HepG2 (cell line): ENCODE results near the gene CITED2. TPM values are rescaled to one million over a fixed set of nuclear protein-coding genes. Genes with fewer than 3 reads are reported as not detected.

Experiments
- ATAC-seq: fragments of 200-7000 bp; cut with Tn5 transposase; 3 replicates; pipeline ENCODE4 v1.9.1; 2020; ENCODE audit warnings: mild to moderate bottlenecking, moderate library complexity
- BruUV-seq: library from RNA; stranded (reverse); fragments of 400-500 nt; replicated peaks from 2 replicates; lab custom pipeline; 2021; lab: Mats Ljungman, UMichigan
- CTCF ChIA-PET: fragments of 300-600 bp; formaldehyde crosslinking; extraction: SDS; loops from one replicate; lab custom pipeline; 2021; ENCODE audit warnings: low total read pairs, inconsistent platforms, low intra/inter-chr PET ratio; lab: Yijun Ruan, JAX
- POLR2A ChIA-PET: fragments of 350-600 bp; sonication (Branson Sonifier 250); formaldehyde crosslinking; loops from one replicate; lab custom pipeline; 2020; ENCODE audit warnings: antibody characterized with exemption, inconsistent platforms; lab: Yijun Ruan, JAX
- DNase-seq: peaks from one replicate; pipeline ENCODE4 v3.0.0-alpha.2; 2015; ENCODE audit warnings: low spot score
- FAIRE-seq: peaks from 3 replicates; lab custom pipeline; 2011; peaks lifted over from hg19 to GRCh38; lab: Jason Lieb, UNC
- H2AFZ ChIP-seq: one replicate; pipeline ENCODE4 v1.6.1; 2011; ENCODE audit warnings: low read length, inconsistent platforms
- H3K27ac ChIP-seq: fragments of 300-600 bp; 3 replicates; pipeline ENCODE4 v1.8.0; 2011; ENCODE audit warnings: mixed run types, mild to moderate bottlenecking, mixed read lengths, low read length, inconsistent platforms; ENCODE audit not compliant: insufficient read depth; ENCODE audit errors: extremely low read length
- H3K27me3 ChIP-seq, 2 experiments: fragments of 200-600 bp in 1 of 2; 2 replicates in 1 of 2; 3 replicates in 1 of 2; pipeline versions ENCODE4 v1.6.0 to v1.8.0; 2011; ENCODE audit warnings: low read length in 2 of 2, mild to moderate bottlenecking in 2 of 2, moderate library complexity in 2 of 2, inconsistent platforms in 1 of 2; ENCODE audit not compliant: insufficient read depth in 2 of 2, control insufficient read depth in 1 of 2
- H3K36me3 ChIP-seq, 2 experiments: fragments of 200-600 bp in 1 of 2; replicated peaks in 1 of 2; 2 replicates in 1 of 2; 3 replicates in 1 of 2; pipeline versions ENCODE4 v1.5.1 to v1.8.0; 2011; ENCODE audit warnings: low read length in 2 of 2, inconsistent platforms in 1 of 2; ENCODE audit not compliant: insufficient read depth in 2 of 2, control insufficient read depth in 1 of 2
- H3K4me1 ChIP-seq: 2 replicates; pipeline ENCODE4 v1.5.1; 2012; ENCODE audit warnings: low read length, inconsistent platforms; ENCODE audit not compliant: insufficient read depth
- H3K4me2 ChIP-seq: 2 replicates; pipeline ENCODE4 v1.6.0; 2011; ENCODE audit warnings: low read depth, low read length, inconsistent platforms
- H3K4me3 ChIP-seq, 3 experiments: fragments of 200-600 bp in 1 of 3; sonication (generic), shearing (Covaris generic) in 1 of 3; replicated peaks in 1 of 3; 2 replicates each; pipeline ENCODE4 v1.5.1; 2011 to 2016; ENCODE audit warnings: low read length in 3 of 3, inconsistent platforms in 2 of 3, low read depth in 2 of 3, mild to moderate bottlenecking in 2 of 3, control low read depth in 1 of 3, mixed read lengths in 1 of 3; ENCODE audit not compliant: insufficient read depth in 1 of 3
- H3K79me2 ChIP-seq: one replicate; pipeline ENCODE4 v1.6.1; 2011; ENCODE audit warnings: low read length, inconsistent platforms; ENCODE audit not compliant: insufficient read depth
- H3K9ac ChIP-seq: 2 replicates; pipeline ENCODE4 v1.6.0; 2011; ENCODE audit warnings: mild to moderate bottlenecking, low read depth, low read length, inconsistent platforms; ENCODE audit not compliant: insufficient read depth
- H3K9me3 ChIP-seq: 2 replicates; pipeline ENCODE4 v1.5.1; 2012; ENCODE audit warnings: mild to moderate bottlenecking, low read length
- H4K20me1 ChIP-seq: 2 replicates; pipeline ENCODE4 v1.6.0; 2011; ENCODE audit warnings: inconsistent platforms, mild to moderate bottlenecking, low read length, moderate library complexity; ENCODE audit not compliant: insufficient read depth
- AFF4 ChIP-seq: sonication (generic); formaldehyde crosslinking; IDR thresholded peaks from 2 replicates; pipeline ENCODE4 v1.4.0; 2020; ENCODE audit warnings: missing genetic modification reagents
- CC2D1A ChIP-seq: sonication (generic); formaldehyde crosslinking; IDR thresholded peaks from 2 replicates; pipeline ENCODE4 v1.8.1; 2023; ENCODE audit warnings: mild to moderate bottlenecking, missing genetic modification reagents
- CREB1 ChIP-seq, 2 experiments: fragments of 450-650 bp in 1 of 2; IDR thresholded peaks; 2 replicates each; pipeline ENCODE4 v1.6.1; 2016 to 2017; ENCODE audit warnings: control low read depth in 1 of 2, mild to moderate bottlenecking in 1 of 2, missing compliant biosample characterization in 1 of 2, missing genetic modification characterization in 1 of 2
- EED ChIP-seq: sonication (generic); formaldehyde crosslinking; IDR thresholded peaks from 2 replicates; pipeline ENCODE4 v1.5.0; 2020; ENCODE audit warnings: mild to moderate bottlenecking, missing genetic modification reagents
- NBN ChIP-seq: fragments of 450-650 bp; conservative IDR thresholded peaks from 2 replicates; pipeline ENCODE4 v1.6.1; 2017
- NR3C1 ChIP-seq: sonication (generic); formaldehyde crosslinking; IDR thresholded peaks from 2 replicates; pipeline ENCODE4 v1.4.0; 2020; ENCODE audit warnings: missing genetic modification reagents
- SNAPC5 ChIP-seq: sonication (generic); formaldehyde crosslinking; IDR thresholded peaks from 2 replicates; pipeline ENCODE4 v1.8.1; 2023; ENCODE audit warnings: mild to moderate bottlenecking, missing genetic modification reagents, borderline replicate concordance
- TEAD3 ChIP-seq: optimal IDR thresholded peaks from 2 replicates; pipeline ENCODE3; 2016; ENCODE audit warnings: borderline replicate concordance
- TMF1 ChIP-seq: sonication (generic); formaldehyde crosslinking; IDR thresholded peaks from 2 replicates; pipeline ENCODE4 v1.8.1; 2022; ENCODE audit warnings: low read depth, missing genetic modification reagents
- ZBTB14 ChIP-seq: sonication (generic); formaldehyde crosslinking; IDR thresholded peaks from 2 replicates; pipeline ENCODE4 v1.4.0; 2020; ENCODE audit warnings: missing genetic modification reagents
- ZNF672 ChIP-seq: sonication (generic); formaldehyde crosslinking; IDR thresholded peaks from 2 replicates; pipeline ENCODE4 v1.8.1; 2022; ENCODE audit warnings: missing genetic modification reagents
- WGBS: methylation state at CpG from one replicate; pipeline ENCODE4 v1.1.6; 2017; ENCODE audit warnings: low lambda C conversion rate; 5-methylcytosine and 5-hydroxymethylcytosine counted together
- in situ Hi-C: cut with HindIII; loops from 2 replicates; pipeline ENCODE4 v1.10.0; 2017; ENCODE audit warnings: low pct_unique_long_range_greater_than_20kb; ENCODE audit not compliant: extremely low pct_ligation_motif_present
- intact Hi-C: fragments of 100-400 bp; cut with micrococcal nuclease; formaldehyde crosslinking; loops from one replicate; pipeline ENCODE4 v1.10.0; 2022; ENCODE audit not compliant: unreplicated experiment
- polyA plus RNA-seq, 8 experiments: library from polyadenylated mRNA; depleted of rRNA in 3 of 8; stranded (reverse) in 7 of 8; unstranded in 1 of 8; fragments of >200 nt; fragmentation: Illumina TruSeq in 4 of 8; extraction: Trizol in 4 of 8; gene quantifications; 2 replicates each; pipeline versions ENCODE4 v1.2.1 to v1.2.3, GENCODE V29; 2011 to 2016; ENCODE audit warnings: low read depth in 4 of 8, missing spikeins in 1 of 8, mixed read lengths in 1 of 8; ENCODE audit not compliant: insufficient read depth in 1 of 8
- total RNA-seq, 5 experiments: library from RNA; depleted of rRNA; stranded (reverse); fragments of >200 nt; fragmentation: Illumina TruSeq; extraction: Trizol; gene quantifications; 2 replicates each; pipeline ENCODE4 v1.2.3, GENCODE V29; 2016; ENCODE audit warnings: low read depth in 1 of 5

The CITED2 gene
- total and polyA plus RNA-seq, 2 of the 13 experiments (the other 11 are each of a cell fraction or from before 2014, with no cell fraction given) = 17.6 to 57.2 TPM

GRCh38 chr6:139334806-139335446, 39.5 kb downstream of the CITED2 start:
- no peaks in the 10 kb centered on the region for H4K20me1 ChIP-seq
- H3K9ac ChIP-seq = no peak overlapping the region
- FAIRE-seq = no peak

GRCh38 chr6:139330826-139331500, 43.5 kb downstream of the CITED2 start:
- H3K79me2 ChIP-seq = no peaks in the 10 kb centered on the region
- H3K4me1 ChIP-seq = no peaks in the 10 kb centered on the region
- no peak overlapping the region for H3K9ac ChIP-seq
- WGBS = 30% methylated on average over 3 of the region's 3 CpGs
- no peak for DNase-seq
- no peak overlapping the region for H2AFZ ChIP-seq
- ATAC-seq = no peak
- ChIA-PET CTCF (no interaction called here), POLR2A (no interaction called here)
- intact Hi-C loops = no loop called here
- H3K27me3 ChIP-seq = no peaks in the 10 kb centered on the region
- no TSS peak for BruUV-seq
- H3K4me3 ChIP-seq = no peak overlapping the region
- H3K9me3 ChIP-seq = no peaks in the 10 kb centered on the region
- in situ Hi-C loops = no loop called here
- no peaks in the 10 kb centered on the region for H3K36me3 ChIP-seq
- no peak overlapping the region for H3K27ac ChIP-seq
- H3K4me2 ChIP-seq = no peak overlapping the region
- no peak for FAIRE-seq
- no peaks in the 10 kb centered on the region for H4K20me1 ChIP-seq
- TF ChIP-seq AFF4 (no peak), CC2D1A (CRISPR knock-in tag) (no peak), NBN (no peak), TMF1 (CRISPR knock-in tag) (no peak), ZNF672 (no peak), NR3C1 (no peak), EED (no peak), ZBTB14 (CRISPR knock-in tag) (no peak), SNAPC5 (no peak)

More at GRCh38 chr6:139334806-139335446, 39.5 kb downstream of the CITED2 start:
- intact Hi-C loops = no loop called here
- no peaks in the 10 kb centered on the region for H3K9me3 ChIP-seq
- in situ Hi-C loops = no loop called here
- H3K4me1 ChIP-seq = no peaks in the 10 kb centered on the region
- no peak overlapping the region for H3K4me2 ChIP-seq
- no TSS peak for BruUV-seq
- no peak for DNase-seq
- H3K79me2 ChIP-seq = no peaks in the 10 kb centered on the region
- no peaks in the 10 kb centered on the region for H3K36me3 ChIP-seq
- no peak for ATAC-seq
- H3K27ac ChIP-seq = no peak overlapping the region
- ChIA-PET POLR2A (no interaction called here), CTCF (no interaction called here)
- no peaks in the 10 kb centered on the region for H3K27me3 ChIP-seq
- TF ChIP-seq CREB1 (IDR thresholded peaks at IDR 0.05) = peak; percentile 34; the same call in 1 of the 2 replicates
- no peak for TF ChIP-seq CREB1 (CRISPR knock-in tag; IDR thresholded peaks at IDR 0.05)
- no peak for TF ChIP-seq TEAD3 (CRISPR knock-in tag)
- no peak overlapping the region for H2AFZ ChIP-seq
- 4% methylated on average over 5 of the region's 5 CpGs for WGBS
- H3K4me3 ChIP-seq = no peak overlapping the region
